Peyer's patch (tissue), 4 donors: ENCODE measurements around the gene CCDC12.

Experiments used
- POLR2A ChIP-seq, 2 donors: fragments of 450-650 bp; IDR thresholded peaks; one replicate each; pipeline ENCODE4 v1.5.1; 2017; ENCODE audit warnings: antibody characterized with exemption in 2 of 2, mild to moderate bottlenecking in 2 of 2, moderate library complexity in 2 of 2
- TF ChIP-seq, protein P1 (sequence below), 6 experiments: fragments of 450-650 bp in 4 of 6; fragments of 200-600 bp in 2 of 6; sonication (generic) in 1 of 6; IDR thresholded peaks; one replicate each; pipeline ENCODE4 v1.5.1; 2017 to 2019; ENCODE audit warnings: antibody characterized with exemption in 6 of 6, mild to moderate bottlenecking in 3 of 6, moderate library complexity in 1 of 6

GRCh38 chr3:46905661-46906451 is 70.7 kb downstream of the CCDC12 start:
- TF ChIP-seq, protein P1, sequence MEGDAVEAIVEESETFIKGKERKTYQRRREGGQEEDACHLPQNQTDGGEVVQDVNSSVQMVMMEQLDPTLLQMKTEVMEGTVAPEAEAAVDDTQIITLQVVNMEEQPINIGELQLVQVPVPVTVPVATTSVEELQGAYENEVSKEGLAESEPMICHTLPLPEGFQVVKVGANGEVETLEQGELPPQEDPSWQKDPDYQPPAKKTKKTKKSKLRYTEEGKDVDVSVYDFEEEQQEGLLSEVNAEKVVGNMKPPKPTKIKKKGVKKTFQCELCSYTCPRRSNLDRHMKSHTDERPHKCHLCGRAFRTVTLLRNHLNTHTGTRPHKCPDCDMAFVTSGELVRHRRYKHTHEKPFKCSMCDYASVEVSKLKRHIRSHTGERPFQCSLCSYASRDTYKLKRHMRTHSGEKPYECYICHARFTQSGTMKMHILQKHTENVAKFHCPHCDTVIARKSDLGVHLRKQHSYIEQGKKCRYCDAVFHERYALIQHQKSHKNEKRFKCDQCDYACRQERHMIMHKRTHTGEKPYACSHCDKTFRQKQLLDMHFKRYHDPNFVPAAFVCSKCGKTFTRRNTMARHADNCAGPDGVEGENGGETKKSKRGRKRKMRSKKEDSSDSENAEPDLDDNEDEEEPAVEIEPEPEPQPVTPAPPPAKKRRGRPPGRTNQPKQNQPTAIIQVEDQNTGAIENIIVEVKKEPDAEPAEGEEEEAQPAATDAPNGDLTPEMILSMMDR (IDR thresholded peaks at IDR 0.05): no peak
- no peak for TF ChIP-seq POLR2A (IDR thresholded peaks at IDR 0.05)
